Loucy (cell line): ENCODE measurements around the gene RHBDD3.

Experiments used
- CTCF ChIP-seq: fragments of 200-600 bp; sonication (generic); conservative IDR thresholded peaks from 2 replicates; pipeline ENCODE4 v1.5.1; 2014; ENCODE audit warnings: mild to moderate bottlenecking, antibody characterized with exemption, low read length
- EZH2phosphoT487 ChIP-seq: fragments of 200-600 bp; IDR thresholded peaks from 2 replicates; pipeline ENCODE4 v1.6.1; 2018; ENCODE audit warnings: antibody characterized with exemption, mild to moderate bottlenecking, moderate library complexity, borderline replicate concordance

DNA sequence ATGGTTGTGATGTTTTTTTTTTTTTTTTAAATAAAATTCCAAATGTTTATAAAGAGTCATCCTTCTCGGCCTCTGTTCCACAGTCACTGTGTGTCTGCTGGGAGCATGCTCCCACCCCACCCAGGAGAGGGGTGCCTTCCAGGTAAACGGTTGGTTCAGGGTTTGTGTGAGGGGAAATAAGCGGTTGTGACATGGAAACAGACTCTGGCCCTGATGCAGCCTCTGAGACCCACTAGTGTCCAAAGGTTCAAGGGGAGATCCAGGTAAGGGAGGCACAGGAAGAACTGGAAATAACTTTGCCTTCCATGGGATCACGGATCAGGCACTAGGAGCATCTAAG lies 32.7 kb upstream of the RHBDD3 start:
- TF ChIP-seq CTCF (no peak), EZH2phosphoT487 (no peak)
